HG03064 (cell line): Measurements from ENCODE around the gene VIPR2.

Experiments
- ATAC-seq: cut with Tn5 transposase; IDR thresholded peaks from one replicate; pipeline ENCODE4 v1.9.1; 2021; ENCODE audit warnings: low read depth; ENCODE audit not compliant: unreplicated experiment

The VIPR2 gene

DNA sequence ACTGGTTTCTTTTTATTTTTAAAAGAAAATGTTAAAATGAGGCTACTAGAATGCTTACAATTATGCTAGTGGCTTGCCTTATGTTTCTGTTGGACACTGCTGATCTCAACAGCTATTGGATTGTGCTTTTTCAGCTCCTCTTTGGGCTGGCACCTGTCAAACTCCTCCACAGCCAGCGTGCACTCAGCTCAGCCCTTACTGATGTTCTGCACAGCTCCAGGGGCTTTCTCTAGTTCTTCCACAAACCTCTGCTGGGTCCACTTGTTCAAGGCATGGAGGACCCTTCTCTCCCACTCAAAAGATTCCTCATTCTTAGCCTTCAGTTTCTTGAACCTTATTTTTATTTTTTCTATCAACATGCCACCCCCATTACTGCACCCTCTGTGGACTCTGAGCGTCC lies 96.0 kb downstream of the VIPR2 start:
- ATAC-seq, result no peak

GRCh38 chr7:159047536-159047935 lies 97.1 kb downstream of the VIPR2 start:
- ATAC-seq, result no peak

- ATAC-seq, result no peak
Measured at GRCh38 chr7:159046300-159046699, 98.4 kb downstream of the VIPR2 start.

GRCh38 chr7:159045839-159046238 lies 98.8 kb downstream of the VIPR2 start:
- ATAC-seq, result no peak

GRCh38 chr7:159042581-159043101 lies 102.0 kb downstream of the VIPR2 start:
- ATAC-seq, result no peak

DNA sequence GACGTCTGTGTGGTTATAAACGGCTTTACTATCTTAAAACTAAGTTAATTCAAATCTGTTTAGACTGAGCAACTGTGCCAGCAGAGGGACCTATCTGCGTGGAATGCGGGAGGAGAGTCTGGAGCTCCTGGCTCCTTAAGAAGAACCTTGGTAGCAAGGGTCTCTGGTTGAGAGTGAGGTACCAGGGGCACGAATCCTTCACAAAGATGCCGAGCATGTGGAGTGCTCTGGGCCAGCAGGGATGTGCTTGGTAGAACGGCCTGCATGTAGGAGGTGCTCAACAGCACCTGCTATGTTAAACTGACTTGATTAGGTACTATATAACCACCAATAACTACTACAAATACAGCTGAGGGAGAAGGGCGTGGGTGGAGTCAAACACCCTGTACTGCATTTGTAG lies 102.6 kb downstream of the VIPR2 start:
- ATAC-seq, result no peak

DNA sequence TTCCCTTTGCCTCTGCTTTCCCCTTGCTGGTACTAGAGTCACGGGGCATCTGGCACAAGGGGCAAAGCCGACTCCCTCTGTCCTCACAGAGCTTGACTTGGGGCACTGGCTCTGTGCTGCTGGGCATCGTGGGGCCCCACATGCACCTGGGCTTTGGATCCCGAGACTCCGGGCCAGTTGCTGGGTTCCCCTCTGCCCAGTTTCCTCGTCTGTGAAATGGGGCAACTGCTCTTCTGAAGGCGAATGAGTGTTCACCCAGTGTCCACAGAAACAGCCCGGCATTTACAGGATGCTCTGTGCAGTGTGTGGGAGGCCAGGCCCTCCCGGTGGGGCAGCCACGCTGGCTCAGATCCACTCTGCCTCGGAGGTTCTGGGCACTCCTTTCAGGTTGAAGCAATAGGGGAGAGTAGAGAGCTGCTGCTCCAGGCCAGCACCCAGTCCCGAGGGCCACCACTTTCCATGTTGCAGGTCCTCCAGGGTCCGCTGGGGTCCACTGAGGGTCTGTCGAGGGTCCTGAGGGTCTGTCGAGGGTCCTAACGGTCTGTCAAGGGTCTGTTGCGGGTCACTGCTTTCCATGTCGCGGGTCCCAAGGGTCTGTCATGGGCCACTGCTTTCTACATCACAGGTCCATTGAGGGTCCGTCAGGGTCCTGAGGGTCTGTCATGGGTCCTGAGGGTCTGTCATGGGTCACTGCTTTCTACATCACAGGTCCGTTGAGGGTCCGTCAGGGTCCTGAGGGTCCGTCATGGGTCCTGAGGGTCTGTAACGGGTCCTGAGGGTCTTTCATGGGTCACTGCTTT lies 103.6 kb downstream of the VIPR2 start:
- no peak for ATAC-seq

DNA sequence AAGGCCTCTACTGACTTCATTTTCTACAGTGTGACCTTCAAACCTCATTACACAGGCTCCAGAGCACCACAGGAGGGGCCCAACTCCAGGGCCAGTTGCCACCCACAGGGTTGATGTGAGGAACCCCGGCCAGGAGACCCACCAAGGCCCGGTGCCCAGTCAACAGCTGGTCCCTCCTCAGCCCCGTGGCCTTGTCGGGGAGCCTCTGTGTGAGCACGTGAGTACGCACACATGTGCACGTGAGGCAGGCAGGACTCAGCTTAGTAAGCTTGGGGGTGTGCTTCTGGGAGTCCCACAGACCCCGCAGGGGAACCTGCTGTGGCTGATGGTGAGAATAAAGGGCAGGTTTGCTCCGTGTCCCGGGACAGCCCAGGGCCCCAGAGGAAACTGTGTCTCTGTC lies 104.5 kb downstream of the VIPR2 start:
- no peak for ATAC-seq

DNA sequence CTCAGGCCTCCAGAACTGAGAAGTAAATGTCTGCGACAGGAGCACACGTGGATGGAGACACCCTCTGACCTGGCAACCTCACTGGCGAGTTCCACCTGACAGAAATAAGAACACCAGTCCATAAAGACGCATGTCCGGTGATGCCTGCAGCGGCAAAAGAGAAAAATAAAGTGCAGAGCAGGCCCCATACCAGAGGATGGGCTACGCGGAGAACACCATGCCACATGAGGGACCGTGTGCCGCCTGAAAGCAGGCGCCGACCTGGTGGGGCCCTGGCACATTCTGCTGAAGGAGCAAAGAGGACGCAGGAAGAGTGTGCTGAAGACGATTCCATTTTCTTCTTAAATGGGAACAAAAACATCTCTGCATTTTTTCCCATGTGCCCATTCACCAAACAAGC lies 105.0 kb downstream of the VIPR2 start:
- ATAC-seq, result no peak

GRCh38 chr7:159038066-159038465 lies 106.6 kb downstream of the VIPR2 start:
- no peak for ATAC-seq

DNA sequence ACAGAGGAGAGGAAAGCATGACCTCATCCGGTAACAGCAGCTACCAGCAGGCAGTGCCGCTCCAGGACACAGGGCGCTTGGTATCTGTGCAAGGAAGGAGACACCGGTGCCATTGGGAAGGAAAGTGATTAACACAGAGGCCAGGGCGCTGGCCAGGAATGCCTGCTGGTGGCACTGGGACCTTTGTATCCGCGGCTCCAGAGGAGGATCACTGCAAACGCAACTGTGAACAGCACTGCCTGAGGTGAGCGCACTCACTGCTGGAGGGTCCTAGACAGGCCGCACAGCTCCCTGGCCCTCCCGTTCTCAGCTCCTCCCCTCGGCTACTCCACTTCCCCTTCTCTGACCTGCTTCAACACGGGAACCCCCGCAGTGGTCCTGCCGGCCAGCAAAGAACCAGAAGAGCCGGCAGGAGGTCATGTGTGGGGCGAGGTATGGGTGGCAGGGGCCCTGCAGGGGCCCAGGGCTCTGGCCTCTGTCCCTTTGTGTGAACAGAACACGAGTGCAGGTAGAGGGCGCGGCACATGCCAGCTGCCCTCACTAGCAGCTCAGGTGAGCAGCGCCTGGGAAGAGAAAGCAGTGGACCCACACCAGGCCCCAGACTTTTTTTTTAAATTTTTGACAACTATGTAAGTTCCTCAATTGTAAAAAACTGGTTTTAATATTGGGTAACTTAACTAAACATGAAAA lies 107.6 kb downstream of the VIPR2 start:
- no peak for ATAC-seq

DNA sequence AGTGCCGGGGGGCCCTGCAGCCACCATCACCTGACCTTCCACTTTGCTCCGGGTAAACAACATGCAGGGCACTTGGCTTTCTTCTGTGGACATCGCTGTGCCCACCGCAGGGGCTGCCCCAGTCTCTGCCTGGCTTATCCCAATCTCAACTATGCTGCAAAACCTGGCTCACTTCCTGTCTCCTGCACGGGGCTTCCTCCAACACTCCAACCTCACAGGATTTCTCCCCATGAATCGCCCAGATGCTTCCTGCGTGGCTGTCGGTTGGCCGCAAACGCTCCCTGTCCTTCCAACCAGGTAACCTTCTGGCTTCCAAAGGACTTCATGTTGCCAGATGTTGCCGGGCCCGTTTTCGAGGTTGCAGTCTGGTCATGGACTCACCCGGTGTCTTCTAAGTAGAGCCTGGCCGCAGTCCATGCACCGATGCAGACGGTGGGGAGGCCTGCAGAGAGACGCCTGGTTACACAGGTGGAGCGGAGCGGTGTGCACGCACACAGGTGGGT lies 109.0 kb downstream of the VIPR2 start:
- no peak for ATAC-seq

DNA sequence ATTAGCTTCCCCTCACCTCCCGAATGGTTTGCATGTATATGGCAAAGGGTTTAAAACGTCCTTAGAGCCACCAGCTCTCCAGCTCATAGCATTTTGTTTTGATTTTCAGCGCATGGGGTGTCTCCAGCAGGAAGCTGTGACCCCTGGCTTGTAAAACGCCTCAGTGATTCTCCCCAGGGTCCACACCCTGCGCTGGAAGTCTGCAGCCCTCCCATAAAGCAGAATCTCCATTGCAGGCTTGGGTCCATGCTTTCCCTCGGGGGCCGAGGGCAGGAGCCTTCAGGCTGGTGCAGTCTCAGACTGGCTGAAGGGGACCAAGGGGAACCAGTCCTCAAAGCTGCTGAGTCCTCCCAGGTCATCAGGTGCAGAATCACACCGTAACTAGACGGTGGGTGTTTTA lies 109.7 kb downstream of the VIPR2 start:
- ATAC-seq, result no peak

- no peak for ATAC-seq
Measured at GRCh38 chr7:159034394-159034793, 110.3 kb downstream of the VIPR2 start.

DNA sequence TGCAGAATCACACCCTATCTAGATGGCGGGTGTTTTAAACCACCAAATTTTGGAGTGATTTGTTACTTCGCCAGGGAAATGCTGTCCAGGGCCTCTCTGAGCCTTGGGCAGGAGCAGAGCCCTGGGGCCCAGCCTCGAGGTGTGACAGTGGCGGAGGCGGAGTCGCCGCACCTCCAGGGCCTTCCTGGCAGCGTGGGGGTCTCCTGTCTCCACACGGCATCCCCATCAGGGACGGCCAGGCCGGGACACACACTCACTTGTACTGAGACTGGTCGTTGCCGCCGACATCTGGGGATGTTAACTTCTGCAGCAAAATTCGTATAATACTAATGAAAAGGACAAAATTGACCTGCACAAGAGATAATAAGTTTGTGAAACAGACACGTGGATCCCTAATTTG lies 110.7 kb downstream of the VIPR2 start:
- ATAC-seq, result no peak

DNA sequence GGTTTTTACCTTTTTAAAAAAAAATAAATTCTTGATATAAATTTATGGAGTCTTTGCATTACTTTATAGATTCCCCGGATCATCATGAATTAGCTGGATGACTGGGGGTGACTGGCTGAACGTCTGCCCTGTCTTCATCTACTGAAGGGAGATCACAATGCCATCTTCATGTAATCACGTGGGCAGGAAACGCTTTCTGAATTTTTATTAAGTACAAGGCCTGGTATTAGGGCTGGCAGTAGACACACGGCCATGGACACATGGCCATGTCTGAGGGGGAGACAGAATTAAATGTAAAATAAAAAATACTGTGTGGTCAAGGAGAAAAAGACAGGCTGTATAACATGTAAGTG lies 111.2 kb downstream of the VIPR2 start:
- no peak for ATAC-seq

DNA sequence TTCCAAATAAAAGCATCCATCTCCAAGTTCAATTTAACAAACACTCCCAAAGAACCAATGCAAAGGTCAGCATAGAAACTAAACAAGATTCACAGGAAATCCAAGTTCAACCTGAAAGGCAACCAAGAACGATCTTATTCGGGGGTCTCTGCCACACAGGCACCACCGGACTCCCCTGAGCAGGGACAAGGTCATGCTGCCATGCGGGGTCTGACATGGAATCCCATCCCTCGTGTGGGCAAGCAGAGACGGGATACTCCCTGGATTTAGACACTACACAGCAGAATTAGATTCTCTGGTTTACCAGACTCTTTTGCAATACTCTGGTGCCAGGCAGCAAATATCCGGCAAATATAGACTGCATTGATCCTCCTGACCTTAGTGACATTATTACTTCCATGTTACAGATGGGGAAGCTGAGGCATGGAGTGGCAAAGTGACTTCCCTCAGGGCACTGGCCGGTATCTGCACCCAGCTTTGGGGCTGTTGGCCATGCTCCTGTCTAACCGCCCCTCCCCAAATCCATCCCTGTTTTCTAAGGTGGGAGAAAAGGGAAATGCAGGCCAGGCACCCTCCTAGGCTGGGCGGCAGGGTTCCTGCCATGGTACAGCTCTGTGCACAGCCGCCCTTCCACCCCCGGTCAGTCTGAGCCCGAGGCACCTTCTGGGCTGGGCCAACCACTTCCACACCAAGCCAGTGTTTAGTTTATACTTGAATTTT lies 111.8 kb downstream of the VIPR2 start:
- no peak for ATAC-seq

DNA sequence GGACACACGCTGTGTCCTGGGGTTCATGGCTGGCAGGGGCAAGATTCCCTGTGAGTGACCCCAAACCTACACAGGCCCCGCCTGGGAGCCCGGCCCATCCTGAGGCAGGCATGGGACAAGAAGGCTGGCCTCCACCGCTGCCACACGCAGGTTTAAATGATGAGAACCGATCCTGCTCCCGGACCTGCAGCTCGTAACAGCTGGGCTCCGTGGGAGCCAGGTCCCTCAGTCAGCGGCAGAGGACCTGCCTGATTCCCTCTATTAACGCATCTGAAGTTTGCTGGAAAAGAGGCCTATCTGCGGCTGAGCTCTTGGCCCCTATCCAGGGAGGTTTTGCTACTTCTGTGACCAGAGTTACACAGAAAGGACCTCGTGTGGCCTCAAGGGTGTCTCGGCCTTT lies 112.3 kb downstream of the VIPR2 start:
- no peak for ATAC-seq

DNA sequence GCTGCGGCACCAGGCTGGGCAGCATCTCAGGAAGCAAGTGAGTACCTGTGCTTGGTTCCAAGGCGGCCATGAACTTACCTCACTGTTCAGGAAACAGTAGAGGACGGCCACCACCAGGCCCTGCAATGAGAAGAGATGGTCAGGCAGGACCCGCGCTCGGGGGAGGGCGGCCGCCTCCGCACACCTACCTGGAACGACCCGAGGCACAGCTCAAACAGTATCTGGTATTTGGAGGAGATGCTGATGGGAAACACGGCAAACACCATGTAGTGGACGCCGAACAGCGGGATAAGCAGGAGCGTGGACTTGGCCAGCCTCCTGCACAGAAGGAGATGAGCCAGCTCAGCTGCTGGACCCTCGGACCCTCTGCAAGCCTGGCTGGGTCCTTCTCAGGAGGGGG lies 112.9 kb downstream of the VIPR2 start:
- ATAC-seq, result no peak

GRCh38 chr7:159031135-159031701 lies 113.4 kb downstream of the VIPR2 start:
- no peak for ATAC-seq
